HL-60 (cell line): Measurements from ENCODE around the gene SORCS1.

Experiments used
- GABPA ChIP-seq: IDR thresholded peaks from 2 replicates; pipeline ENCODE4 v1.6.1; 2012; ENCODE audit warnings: low read depth
- TF ChIP-seq, protein P1 (sequence below): IDR thresholded peaks from one replicate; pipeline ENCODE4 v1.5.1; 2011; ENCODE audit warnings: low read length, control low read depth, inconsistent platforms; ENCODE audit not compliant: insufficient read depth

- no peak for TF ChIP-seq GABPA
- TF ChIP-seq, protein P1, sequence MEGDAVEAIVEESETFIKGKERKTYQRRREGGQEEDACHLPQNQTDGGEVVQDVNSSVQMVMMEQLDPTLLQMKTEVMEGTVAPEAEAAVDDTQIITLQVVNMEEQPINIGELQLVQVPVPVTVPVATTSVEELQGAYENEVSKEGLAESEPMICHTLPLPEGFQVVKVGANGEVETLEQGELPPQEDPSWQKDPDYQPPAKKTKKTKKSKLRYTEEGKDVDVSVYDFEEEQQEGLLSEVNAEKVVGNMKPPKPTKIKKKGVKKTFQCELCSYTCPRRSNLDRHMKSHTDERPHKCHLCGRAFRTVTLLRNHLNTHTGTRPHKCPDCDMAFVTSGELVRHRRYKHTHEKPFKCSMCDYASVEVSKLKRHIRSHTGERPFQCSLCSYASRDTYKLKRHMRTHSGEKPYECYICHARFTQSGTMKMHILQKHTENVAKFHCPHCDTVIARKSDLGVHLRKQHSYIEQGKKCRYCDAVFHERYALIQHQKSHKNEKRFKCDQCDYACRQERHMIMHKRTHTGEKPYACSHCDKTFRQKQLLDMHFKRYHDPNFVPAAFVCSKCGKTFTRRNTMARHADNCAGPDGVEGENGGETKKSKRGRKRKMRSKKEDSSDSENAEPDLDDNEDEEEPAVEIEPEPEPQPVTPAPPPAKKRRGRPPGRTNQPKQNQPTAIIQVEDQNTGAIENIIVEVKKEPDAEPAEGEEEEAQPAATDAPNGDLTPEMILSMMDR: no peak
Measured at GRCh38 chr10:106898446-106898845, 266.1 kb downstream of the SORCS1 start.
